ENCODE measurements around the gene SH2D4B.
"Not testable (repeated sequence)": the region's sequence is repeated elsewhere in the genome, so short reads cannot be mapped to it uniquely, and the experiment has no call there.

The SH2D4B gene

DNA sequence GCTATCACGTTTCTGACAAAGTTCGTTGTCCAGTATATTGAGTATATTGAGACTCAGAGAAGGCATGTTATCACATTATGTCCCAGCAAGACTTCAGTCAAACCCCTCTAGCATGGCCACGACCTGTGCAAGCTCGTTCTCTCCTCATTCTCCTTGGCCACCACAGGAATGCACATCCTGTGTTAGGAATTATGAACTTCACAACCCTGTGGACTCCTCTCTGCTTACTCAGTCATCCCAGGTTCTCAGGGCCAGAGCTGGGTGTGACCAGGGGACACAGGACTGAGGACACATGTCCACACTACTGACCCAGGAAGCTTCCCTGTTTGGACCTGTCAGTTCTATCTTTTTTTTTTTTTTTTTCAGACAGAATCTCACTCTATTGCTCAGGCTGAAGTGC, 4.4 kb downstream of the SH2D4B start:
- in situ Hi-C loops (cut with MboI; ENCODE audit: low pct_unique_long_range_greater_than_20kb, low sequenced_read_pairs, unreplicated experiment), result no loop called here
- no peak for DNase-seq (ENCODE audit: low spot score)
- TF ChIP-seq, protein P1, sequence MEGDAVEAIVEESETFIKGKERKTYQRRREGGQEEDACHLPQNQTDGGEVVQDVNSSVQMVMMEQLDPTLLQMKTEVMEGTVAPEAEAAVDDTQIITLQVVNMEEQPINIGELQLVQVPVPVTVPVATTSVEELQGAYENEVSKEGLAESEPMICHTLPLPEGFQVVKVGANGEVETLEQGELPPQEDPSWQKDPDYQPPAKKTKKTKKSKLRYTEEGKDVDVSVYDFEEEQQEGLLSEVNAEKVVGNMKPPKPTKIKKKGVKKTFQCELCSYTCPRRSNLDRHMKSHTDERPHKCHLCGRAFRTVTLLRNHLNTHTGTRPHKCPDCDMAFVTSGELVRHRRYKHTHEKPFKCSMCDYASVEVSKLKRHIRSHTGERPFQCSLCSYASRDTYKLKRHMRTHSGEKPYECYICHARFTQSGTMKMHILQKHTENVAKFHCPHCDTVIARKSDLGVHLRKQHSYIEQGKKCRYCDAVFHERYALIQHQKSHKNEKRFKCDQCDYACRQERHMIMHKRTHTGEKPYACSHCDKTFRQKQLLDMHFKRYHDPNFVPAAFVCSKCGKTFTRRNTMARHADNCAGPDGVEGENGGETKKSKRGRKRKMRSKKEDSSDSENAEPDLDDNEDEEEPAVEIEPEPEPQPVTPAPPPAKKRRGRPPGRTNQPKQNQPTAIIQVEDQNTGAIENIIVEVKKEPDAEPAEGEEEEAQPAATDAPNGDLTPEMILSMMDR (IDR thresholded peaks at IDR 0.05; ENCODE audit: extremely low read depth, insufficient read depth, missing control alignments), result no peak

- TF ChIP-seq, protein P1 (IDR thresholded peaks at IDR 0.05; ENCODE audit: extremely low read depth, insufficient read depth, missing control alignments), result no peak
- in situ Hi-C loops (cut with MboI; ENCODE audit: low pct_unique_long_range_greater_than_20kb, low sequenced_read_pairs, unreplicated experiment), result no loop called here
- no peak for DNase-seq (ENCODE audit: low spot score)
These were observed 5.1 kb downstream of the SH2D4B start for GRCh38 chr10:80542652-80543318.

DNA sequence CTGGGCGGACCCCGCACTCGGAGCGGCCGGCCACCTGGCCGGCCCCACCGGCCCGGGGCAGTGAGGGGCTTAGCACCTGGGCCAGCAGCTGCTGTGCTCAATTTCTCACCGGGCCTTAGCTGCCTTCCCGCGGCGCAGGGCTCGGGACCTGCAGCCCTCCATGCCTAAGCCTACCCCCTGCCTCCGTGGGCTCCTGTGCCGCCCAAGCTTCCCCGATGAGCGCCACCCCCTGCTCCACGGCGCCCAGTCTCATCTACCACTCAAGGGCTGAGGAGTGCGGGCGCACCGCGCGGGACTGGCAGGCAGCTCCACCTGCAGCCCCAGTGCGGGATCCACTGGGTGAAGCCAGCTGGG, 5.6 kb downstream of the SH2D4B start:
- in situ Hi-C loops (cut with MboI; ENCODE audit: low pct_unique_long_range_greater_than_20kb, low sequenced_read_pairs, unreplicated experiment); DNase-seq (ENCODE audit: low spot score): not testable (repeated sequence)

DNA sequence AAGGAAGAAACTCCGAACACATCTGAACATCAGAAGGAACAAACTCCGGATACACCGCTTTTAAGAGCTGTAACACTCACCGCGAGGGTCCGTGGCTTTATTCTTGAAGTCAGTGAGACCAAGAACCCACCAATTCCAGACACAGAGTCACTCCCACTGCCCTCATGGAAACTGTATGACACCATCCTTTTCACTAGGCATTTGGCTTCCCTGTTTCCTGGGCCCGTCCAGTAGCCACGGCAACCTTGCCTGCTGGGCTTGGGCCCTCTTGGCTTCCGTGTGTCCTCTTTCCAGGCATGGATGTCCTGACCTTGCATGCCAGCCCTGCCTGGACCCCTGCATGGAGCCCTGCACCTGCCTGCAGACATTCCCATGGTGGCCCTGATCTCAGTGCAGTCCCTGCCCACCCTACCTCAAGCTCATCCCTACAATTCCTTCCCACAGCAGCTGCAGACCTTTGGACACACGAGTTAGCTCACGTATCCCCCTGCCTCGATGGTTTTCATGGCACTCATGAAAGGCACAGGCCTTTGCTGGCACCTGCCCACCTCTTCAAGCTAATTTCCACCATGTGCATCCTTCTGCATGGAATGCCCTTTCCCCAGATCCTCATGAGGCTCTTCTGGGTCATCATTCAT, 6.7 kb downstream of the SH2D4B start:
- in situ Hi-C loops (cut with MboI; ENCODE audit: low pct_unique_long_range_greater_than_20kb, low sequenced_read_pairs, unreplicated experiment), result no loop called here
- no peak for DNase-seq (ENCODE audit: low spot score)
- TF ChIP-seq, protein P1 (IDR thresholded peaks at IDR 0.05; ENCODE audit: extremely low read depth, insufficient read depth, missing control alignments), result no peak

- no peak for DNase-seq (ENCODE audit: low spot score)
- TF ChIP-seq, protein P1 (IDR thresholded peaks at IDR 0.05; ENCODE audit: extremely low read depth, insufficient read depth, missing control alignments), result no peak
- in situ Hi-C loops (cut with MboI; ENCODE audit: low pct_unique_long_range_greater_than_20kb, low sequenced_read_pairs, unreplicated experiment), result no loop called here
These were observed 7.7 kb downstream of the SH2D4B start for GRCh38 chr10:80545258-80545881.

GRCh38 chr10:80552151-80552646, 14.5 kb downstream of the SH2D4B start:
- TF ChIP-seq, protein P1 (IDR thresholded peaks at IDR 0.05; ENCODE audit: extremely low read depth, insufficient read depth, missing control alignments), result no peak
- no peak for DNase-seq (ENCODE audit: low spot score)
- in situ Hi-C loops (cut with MboI; ENCODE audit: low pct_unique_long_range_greater_than_20kb, low sequenced_read_pairs, unreplicated experiment), result no loop called here

DNA sequence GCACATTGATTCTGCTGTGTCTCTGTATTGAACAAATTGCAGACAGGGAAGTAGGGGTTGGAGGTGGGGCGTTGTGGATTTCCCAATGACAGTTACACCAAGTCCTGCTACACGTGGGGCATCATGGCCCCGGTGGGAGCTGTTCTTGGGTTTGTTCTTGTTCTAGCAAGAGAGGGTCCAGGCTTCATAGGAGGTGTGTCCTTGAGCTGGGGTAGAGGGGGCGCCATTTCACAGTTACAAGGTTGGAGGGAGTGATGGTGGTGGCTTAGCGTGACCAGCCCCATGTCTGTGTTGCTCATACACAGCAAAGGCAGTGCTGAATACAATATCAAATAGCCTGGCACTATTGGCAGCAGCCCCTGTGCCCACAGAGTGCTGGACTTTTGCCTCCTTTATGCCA, 15.7 kb downstream of the SH2D4B start:
- DNase-seq (ENCODE audit: low spot score), result no peak
- TF ChIP-seq, protein P1 (IDR thresholded peaks at IDR 0.05; ENCODE audit: extremely low read depth, insufficient read depth, missing control alignments), result no peak

More for the DNA sequence above, 15.7 kb downstream of the SH2D4B start:
- in situ Hi-C loops (cut with MboI; ENCODE audit: low pct_unique_long_range_greater_than_20kb, low sequenced_read_pairs, unreplicated experiment), result no loop called here
